DMS79 treated with DMSO at 0.1 percent for 48 hours (cell line): ENCODE data around the gene ZNF138.
"Not testable (repeated sequence)": the region's sequence is repeated elsewhere in the genome, so short reads cannot be mapped to it uniquely, and the experiment has no call there.

Source experiments
- DNase-seq: peaks from one replicate; lab custom pipeline; 2025; lab: John Stamatoyannopoulos, UW

The ZNF138 gene

GRCh38 chr7:64838691-64839090 is 44.5 kb downstream of the ZNF138 start:
- DNase-seq: no peak

- no peak for DNase-seq
These were observed 45.7 kb downstream of the ZNF138 start for GRCh38 chr7:64839910-64840309.

GRCh38 chr7:64849250-64849923 is 55.2 kb downstream of the ZNF138 start:
- DNase-seq: peak; percentile 10

GRCh38 chr7:64849924-64850499 is 55.8 kb downstream of the ZNF138 start:
- no peak for DNase-seq

- no peak for DNase-seq
These were observed 59.5 kb downstream of the ZNF138 start for GRCh38 chr7:64853679-64854078.

- DNase-seq: no peak
These were observed 60.7 kb downstream of the ZNF138 start for GRCh38 chr7:64854969-64855368.

- no peak for DNase-seq
These were observed 68.8 kb downstream of the ZNF138 start for GRCh38 chr7:64863021-64863420.

- DNase-seq: not testable (repeated sequence)
These were observed 69.3 kb downstream of the ZNF138 start for GRCh38 chr7:64863530-64863929.

GRCh38 chr7:64863969-64864368 is 69.7 kb downstream of the ZNF138 start:
- DNase-seq: no peak

GRCh38 chr7:64867863-64868440 is 73.7 kb downstream of the ZNF138 start:
- DNase-seq: no peak

- no peak for DNase-seq
These were observed 74.3 kb downstream of the ZNF138 start for GRCh38 chr7:64868499-64868898.

- DNase-seq: no peak
These were observed 75.0 kb downstream of the ZNF138 start for GRCh38 chr7:64869121-64869725.

- DNase-seq: no peak
These were observed 75.8 kb downstream of the ZNF138 start for GRCh38 chr7:64869912-64870562.

GRCh38 chr7:64870656-64871055 is 76.4 kb downstream of the ZNF138 start:
- DNase-seq: no peak

- DNase-seq: no peak
These were observed 77.5 kb downstream of the ZNF138 start for GRCh38 chr7:64871761-64872160.

GRCh38 chr7:64872351-64873154 is 78.3 kb downstream of the ZNF138 start:
- no peak for DNase-seq

GRCh38 chr7:64873155-64873500 is 78.9 kb downstream of the ZNF138 start:
- DNase-seq: no peak

GRCh38 chr7:64873517-64873916 is 79.3 kb downstream of the ZNF138 start:
- DNase-seq: no peak

- peak; percentile 66 for DNase-seq
These were observed 79.9 kb downstream of the ZNF138 start for GRCh38 chr7:64874114-64874513.

- no peak for DNase-seq
These were observed 80.5 kb downstream of the ZNF138 start for GRCh38 chr7:64874562-64875250.

GRCh38 chr7:64875258-64875657 is 81.0 kb downstream of the ZNF138 start:
- DNase-seq: no peak
